ENCODE measurements around the gene SEPTIN8. TPM values are rescaled to one million over a fixed set of nuclear protein-coding genes. Genes with fewer than 3 reads are reported as not detected.

SEPTIN8 gene
- total RNA-seq, 4 donors from 2014 or later = 5.2 to 7.9 (median 6.8) TPM

DNA sequence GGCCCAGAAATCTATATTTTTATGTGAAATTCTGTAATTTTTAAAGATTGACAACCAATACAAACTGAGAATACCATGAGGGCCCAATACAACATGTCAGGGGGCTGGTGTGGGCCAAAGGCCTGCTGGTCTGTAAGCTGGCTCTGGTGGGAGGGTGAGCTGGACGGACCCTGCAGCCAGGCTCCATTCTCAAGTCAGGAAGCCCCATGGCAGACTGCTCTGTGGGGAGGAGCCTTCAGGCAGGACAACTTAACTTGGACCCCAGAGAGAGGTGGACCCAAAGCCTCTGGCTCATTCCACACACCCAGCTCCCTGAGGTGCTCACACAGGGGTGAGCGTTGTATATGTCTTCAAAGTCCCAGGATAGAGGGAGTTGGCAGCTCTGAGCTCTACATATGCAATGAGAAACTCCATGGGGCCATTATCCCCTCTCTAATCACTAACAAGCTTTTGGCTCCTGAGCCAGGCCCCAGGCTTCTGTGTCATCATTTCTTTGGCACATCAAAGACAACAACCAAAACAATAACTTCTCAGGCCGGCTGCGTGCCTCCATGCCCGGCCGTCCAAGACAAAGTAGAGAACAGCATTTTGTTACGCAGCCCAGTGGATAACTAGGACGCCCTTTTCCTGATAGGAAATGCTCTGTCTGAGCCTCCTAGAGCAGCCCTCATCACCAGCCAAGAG is 6.4 kb downstream of the SEPTIN8 start:
- in situ Hi-C loops (cut with MboI; ENCODE audit: low sequenced_read_pairs in 4 of 4) = no loop called here
- DNase-seq = peak in 1 of 2 donors; percentile 18
- intact Hi-C loops (cut with DNase I; ENCODE audit: low total_unique reads) = no loop called here

DNA sequence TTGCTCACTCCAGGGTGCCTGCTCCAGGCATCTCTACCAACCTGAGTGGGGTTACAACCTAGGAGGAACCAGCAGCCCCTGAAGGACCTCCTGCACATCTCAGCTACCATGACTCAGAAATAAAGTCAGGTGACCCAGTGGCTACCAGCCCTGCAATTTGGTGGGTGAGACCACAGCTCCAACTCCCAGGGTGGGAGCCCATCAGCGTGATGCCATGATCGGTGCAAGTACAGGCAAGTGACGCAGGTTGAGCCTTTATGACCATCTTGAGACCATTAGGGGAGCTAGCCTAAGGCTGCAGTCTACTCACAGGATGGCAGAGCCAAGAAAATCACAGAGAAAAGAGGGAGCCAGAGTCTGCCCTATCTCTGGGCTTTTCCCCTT is 8.6 kb downstream of the SEPTIN8 start:
- TF ChIP-seq POLR2A (IDR thresholded peaks at IDR 0.05) = no peak
- Histone ChIP-seq H3K4me3 (no peak overlapping the region), H3K9me3 (no peaks in the 10 kb centered on the region), H3K27me3 (no peaks in the 10 kb centered on the region), H3K4me1 (peaks cover 13 to 27% of the 10 kb centered on the region in 2 donors), H3K36me3 (peaks cover 0 to 16% of the 10 kb centered on the region in 2 donors), H3K27ac (no peak overlapping the region)
- ATAC-seq = no peak
- intact Hi-C loops (cut with DNase I; ENCODE audit: low total_unique reads) = no loop called here
- in situ Hi-C loops (cut with MboI; ENCODE audit: low sequenced_read_pairs in 4 of 4) = no loop called here
- no peak for DNase-seq

More for the DNA sequence above, 6.4 kb downstream of the SEPTIN8 start:
- no peak for TF ChIP-seq POLR2A (IDR thresholded peaks at IDR 0.05)
- TF ChIP-seq, protein P1, sequence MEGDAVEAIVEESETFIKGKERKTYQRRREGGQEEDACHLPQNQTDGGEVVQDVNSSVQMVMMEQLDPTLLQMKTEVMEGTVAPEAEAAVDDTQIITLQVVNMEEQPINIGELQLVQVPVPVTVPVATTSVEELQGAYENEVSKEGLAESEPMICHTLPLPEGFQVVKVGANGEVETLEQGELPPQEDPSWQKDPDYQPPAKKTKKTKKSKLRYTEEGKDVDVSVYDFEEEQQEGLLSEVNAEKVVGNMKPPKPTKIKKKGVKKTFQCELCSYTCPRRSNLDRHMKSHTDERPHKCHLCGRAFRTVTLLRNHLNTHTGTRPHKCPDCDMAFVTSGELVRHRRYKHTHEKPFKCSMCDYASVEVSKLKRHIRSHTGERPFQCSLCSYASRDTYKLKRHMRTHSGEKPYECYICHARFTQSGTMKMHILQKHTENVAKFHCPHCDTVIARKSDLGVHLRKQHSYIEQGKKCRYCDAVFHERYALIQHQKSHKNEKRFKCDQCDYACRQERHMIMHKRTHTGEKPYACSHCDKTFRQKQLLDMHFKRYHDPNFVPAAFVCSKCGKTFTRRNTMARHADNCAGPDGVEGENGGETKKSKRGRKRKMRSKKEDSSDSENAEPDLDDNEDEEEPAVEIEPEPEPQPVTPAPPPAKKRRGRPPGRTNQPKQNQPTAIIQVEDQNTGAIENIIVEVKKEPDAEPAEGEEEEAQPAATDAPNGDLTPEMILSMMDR (IDR thresholded peaks at IDR 0.05 in 4 of 5, conservative IDR thresholded peaks at IDR 0.05 in 1 of 5) = no peak
- no peak overlapping the region for H3K4me3 ChIP-seq
- no peaks in the 10 kb centered on the region for H3K27me3 ChIP-seq
- ATAC-seq = peak in 1 of 2 donors; percentile 46
- no peaks in the 10 kb centered on the region for H3K36me3 ChIP-seq
- no peaks in the 10 kb centered on the region for H3K9me3 ChIP-seq
- H3K4me1 ChIP-seq = peaks cover 13 to 33% of the 10 kb centered on the region in 2 donors
- H3K27ac ChIP-seq = peak overlapping the region; percentile 40 to 62 (median 42)

DNA sequence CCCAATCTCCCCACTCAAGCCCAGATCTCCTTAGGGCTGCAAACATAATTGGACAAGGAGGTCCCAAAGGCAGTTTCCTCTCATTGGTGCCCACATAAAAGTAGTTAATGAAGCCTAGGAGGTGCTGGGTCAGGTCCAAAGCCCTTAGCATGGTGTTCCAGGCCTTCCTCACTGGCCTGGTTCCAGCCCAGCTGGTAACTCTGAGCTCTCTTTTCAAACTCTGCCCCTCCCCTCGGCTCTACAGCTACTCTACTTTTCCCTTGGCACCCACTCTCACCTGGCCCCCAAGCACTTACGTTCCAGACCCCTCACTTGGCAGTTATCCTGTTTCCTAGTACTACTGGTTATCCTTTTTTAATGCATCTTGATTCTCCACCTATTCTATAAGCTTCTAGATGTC is 9.9 kb downstream of the SEPTIN8 start:
- H3K4me3 ChIP-seq = no peak overlapping the region
- H3K9me3 ChIP-seq = no peaks in the 10 kb centered on the region
- ATAC-seq (no peak), DNase-seq (no peak)
- no peak for TF ChIP-seq POLR2A (IDR thresholded peaks at IDR 0.05)
- TF ChIP-seq, protein P1 (IDR thresholded peaks at IDR 0.05 in 4 of 5, conservative IDR thresholded peaks at IDR 0.05 in 1 of 5) = no peak
- in situ Hi-C loops (cut with MboI; ENCODE audit: low sequenced_read_pairs in 4 of 4) (no loop called here), intact Hi-C loops (cut with DNase I; ENCODE audit: low total_unique reads) (no loop called here)
- no peak overlapping the region for H3K27ac ChIP-seq
- H3K36me3 ChIP-seq = peaks cover 0 to 19% of the 10 kb centered on the region in 2 donors
- H3K4me1 ChIP-seq = peaks cover 13 to 23% of the 10 kb centered on the region in 2 donors
- no peaks in the 10 kb centered on the region for H3K27me3 ChIP-seq

DNA sequence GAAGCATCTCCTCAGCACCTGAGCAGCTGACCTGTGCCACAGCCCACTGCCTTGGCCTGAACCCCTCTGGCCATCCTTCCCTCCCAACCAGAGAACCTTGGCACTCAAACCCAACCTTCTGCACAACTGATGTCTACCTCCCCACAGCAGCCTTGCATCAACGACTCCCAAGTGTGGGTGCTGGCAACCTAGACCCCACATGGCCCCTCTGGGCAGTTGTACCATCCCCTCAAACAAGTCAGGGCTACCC is 10.3 kb downstream of the SEPTIN8 start:
- no peak for ATAC-seq
- TF ChIP-seq POLR2A (IDR thresholded peaks at IDR 0.05) = no peak
- TF ChIP-seq, protein P1 (IDR thresholded peaks at IDR 0.05 in 4 of 5, conservative IDR thresholded peaks at IDR 0.05 in 1 of 5) = no peak
- H3K4me1 ChIP-seq = peaks cover 13 to 20% of the 10 kb centered on the region in 2 donors

DNA sequence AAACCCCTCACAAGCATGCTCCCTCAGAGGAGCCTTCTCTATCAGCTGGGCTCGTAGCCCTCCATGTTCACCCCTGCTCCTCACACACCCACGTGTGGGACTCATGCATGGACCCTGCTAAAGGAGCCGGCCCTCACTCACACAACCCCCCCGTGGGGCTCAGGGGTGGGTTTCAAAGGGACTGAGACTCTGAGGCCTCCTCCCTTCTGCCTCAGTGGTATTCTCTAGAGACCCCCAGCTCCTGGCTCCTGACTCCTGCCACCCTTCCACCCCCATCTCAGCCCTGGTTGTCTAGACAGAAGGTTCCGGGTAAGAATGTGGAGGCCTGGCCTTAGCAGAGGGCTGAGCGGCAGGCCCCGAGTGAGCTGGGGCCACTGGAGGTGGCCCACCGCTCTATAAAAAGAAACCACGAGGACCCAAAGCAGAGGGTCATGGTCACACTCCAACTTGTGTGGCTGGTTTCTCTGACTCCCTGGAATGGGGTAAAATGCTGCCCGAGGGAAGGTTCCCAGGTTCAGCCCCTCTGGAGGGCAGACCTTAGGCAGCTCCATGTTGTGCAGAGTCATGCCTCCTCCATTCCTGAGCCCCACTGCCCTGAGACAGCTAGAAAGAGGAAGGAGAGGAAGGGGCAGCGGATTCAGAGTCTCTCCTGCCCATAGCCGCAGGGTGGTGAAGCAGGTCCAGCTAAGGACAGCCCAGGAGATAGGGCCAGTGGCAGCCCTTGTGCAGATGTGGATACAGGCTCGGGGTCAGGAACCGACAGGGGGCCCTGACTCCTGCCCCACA is 10.8 kb downstream of the SEPTIN8 start:
- in situ Hi-C loops (cut with MboI; ENCODE audit: low sequenced_read_pairs in 4 of 4) = no loop called here
- Histone ChIP-seq H3K36me3 (peaks cover 0 to 19% of the 10 kb centered on the region in 2 donors), H3K4me3 (no peak overlapping the region), H3K9me3 (no peaks in the 10 kb centered on the region), H3K27me3 (no peaks in the 10 kb centered on the region), H3K27ac (no peak overlapping the region), H3K4me1 (peaks cover 10 to 15% of the 10 kb centered on the region in 2 donors)
- no peak for TF ChIP-seq POLR2A (IDR thresholded peaks at IDR 0.05)
- TF ChIP-seq, protein P1 (IDR thresholded peaks at IDR 0.05 in 4 of 5, conservative IDR thresholded peaks at IDR 0.05 in 1 of 5) = no peak
- DNase-seq = no peak
- intact Hi-C loops (cut with DNase I; ENCODE audit: low total_unique reads) = no loop called here
- no peak for ATAC-seq

More for the DNA sequence above, 10.3 kb downstream of the SEPTIN8 start:
- Histone ChIP-seq H3K27ac (no peak overlapping the region), H3K9me3 (no peaks in the 10 kb centered on the region), H3K27me3 (no peaks in the 10 kb centered on the region), H3K36me3 (peaks cover 0 to 19% of the 10 kb centered on the region in 2 donors), H3K4me3 (no peak overlapping the region)
- intact Hi-C loops (cut with DNase I; ENCODE audit: low total_unique reads) = no loop called here
- in situ Hi-C loops (cut with MboI; ENCODE audit: low sequenced_read_pairs in 4 of 4) = no loop called here
- DNase-seq = no peak
